DMS 273 (cell line): ENCODE measurements around the gene KDM6B.

Experiments
- DNase-seq: peaks from one replicate; lab custom pipeline; 2025; ENCODE audit not compliant: unreplicated experiment; lab: John Stamatoyannopoulos, UW

Gene KDM6B

GRCh38 chr17:7839190-7839875 is 5.3 kb downstream of the KDM6B start:
- DNase-seq = peak; percentile 21

- DNase-seq = peak; percentile 72
Observed at GRCh38 chr17:7839876-7840261, 5.9 kb downstream of the KDM6B start.

- DNase-seq = no peak
Observed at GRCh38 chr17:7840441-7840840, 6.4 kb downstream of the KDM6B start.

- no peak for DNase-seq
Observed at GRCh38 chr17:7840875-7841274, 6.9 kb downstream of the KDM6B start.

GRCh38 chr17:7841396-7841914 is 7.4 kb downstream of the KDM6B start:
- DNase-seq = peak; percentile 87

GRCh38 chr17:7841915-7842379 is 7.9 kb downstream of the KDM6B start:
- peak; percentile 93 for DNase-seq

- DNase-seq = peak; percentile 77
Observed at GRCh38 chr17:7842380-7843256, 8.6 kb downstream of the KDM6B start.

- no peak for DNase-seq
Observed at GRCh38 chr17:7843257-7843535, 9.2 kb downstream of the KDM6B start.

- peak; percentile 91 for DNase-seq
Observed at GRCh38 chr17:7843536-7844291, 9.7 kb downstream of the KDM6B start.

- peak; percentile 94 for DNase-seq
Observed at GRCh38 chr17:7844292-7845154, 10.5 kb downstream of the KDM6B start.

- no peak for DNase-seq
Observed at GRCh38 chr17:7845359-7846062, 11.5 kb downstream of the KDM6B start.

- no peak for DNase-seq
Observed at GRCh38 chr17:7846063-7846735, 12.2 kb downstream of the KDM6B start.

- no peak for DNase-seq
Observed at GRCh38 chr17:7846765-7847661, 13.0 kb downstream of the KDM6B start.

- DNase-seq = no peak
Observed at GRCh38 chr17:7848131-7848579, 14.1 kb downstream of the KDM6B start.

- DNase-seq = no peak
Observed at GRCh38 chr17:7848739-7849129, 14.7 kb downstream of the KDM6B start.

- no peak for DNase-seq
Observed at GRCh38 chr17:7849130-7849750, 15.2 kb downstream of the KDM6B start.

GRCh38 chr17:7849751-7850504 is 15.9 kb downstream of the KDM6B start:
- no peak for DNase-seq
